RCC 7860 (cell line): ENCODE data around the gene KRT16.

ENCODE experiments used
- DNase-seq: peaks from one replicate; pipeline ENCODE4 v3.0.0-alpha.2; 2015; ENCODE audit warnings: low spot score
- FAIRE-seq: peaks from 2 replicates; lab custom pipeline; 2012; peaks lifted over from hg19 to GRCh38; lab: Jason Lieb, UNC

KRT16 gene

GRCh38 chr17:41612376-41613160 is at the start of gene KRT16:
KRT16 (minus strand) TSS chr17:41612767; CDS start chr17:41612688, 79 bp downstream.
- peak; percentile 36 for DNase-seq
- peak; percentile 17 for FAIRE-seq

- no peak for FAIRE-seq
- DNase-seq, result no peak
These were observed 47.7 kb upstream of the KRT16 start for GRCh38 chr17:41660221-41660711.

- FAIRE-seq (no peak), DNase-seq (no peak)
These were observed 47.1 kb upstream of the KRT16 start for GRCh38 chr17:41659427-41660212.

- FAIRE-seq, result no peak
These were observed 46.3 kb upstream of the KRT16 start for GRCh38 chr17:41658846-41659245.

GRCh38 chr17:41657936-41658335 is 45.4 kb upstream of the KRT16 start:
- FAIRE-seq (no peak), DNase-seq (no peak)

More at GRCh38 chr17:41658846-41659245, 46.3 kb upstream of the KRT16 start:
- no peak for DNase-seq

GRCh38 chr17:41657176-41657754 is 44.7 kb upstream of the KRT16 start:
- FAIRE-seq, result no peak
- no peak for DNase-seq

GRCh38 chr17:41656249-41657023 is 43.9 kb upstream of the KRT16 start:
- FAIRE-seq, result no peak
- DNase-seq, result no peak

- DNase-seq (no peak), FAIRE-seq (no peak)
These were observed 43.1 kb upstream of the KRT16 start for GRCh38 chr17:41655611-41656111.

- no peak for FAIRE-seq
- DNase-seq, result no peak
These were observed 42.4 kb upstream of the KRT16 start for GRCh38 chr17:41654678-41655607.

- FAIRE-seq, result no peak
- DNase-seq, result no peak
These were observed 41.5 kb upstream of the KRT16 start for GRCh38 chr17:41653892-41654677.

- no peak for DNase-seq
- FAIRE-seq, result no peak
These were observed 40.9 kb upstream of the KRT16 start for GRCh38 chr17:41653421-41653820.

- FAIRE-seq (no peak), DNase-seq (no peak)
These were observed 39.9 kb upstream of the KRT16 start for GRCh38 chr17:41652461-41652970.

GRCh38 chr17:41651625-41652460 is 39.3 kb upstream of the KRT16 start:
- DNase-seq, result no peak
- FAIRE-seq, result no peak

GRCh38 chr17:41650794-41651624 is 38.4 kb upstream of the KRT16 start:
- no peak for FAIRE-seq
- no peak for DNase-seq

- no peak for FAIRE-seq
- DNase-seq, result no peak
These were observed 37.5 kb upstream of the KRT16 start for GRCh38 chr17:41649923-41650519.
